ENCODE measurements around the gene ADGRG2. TPM values are rescaled to one million over a fixed set of nuclear protein-coding genes. Genes with fewer than 3 reads are reported as not detected.

Gene ADGRG2, protein sequence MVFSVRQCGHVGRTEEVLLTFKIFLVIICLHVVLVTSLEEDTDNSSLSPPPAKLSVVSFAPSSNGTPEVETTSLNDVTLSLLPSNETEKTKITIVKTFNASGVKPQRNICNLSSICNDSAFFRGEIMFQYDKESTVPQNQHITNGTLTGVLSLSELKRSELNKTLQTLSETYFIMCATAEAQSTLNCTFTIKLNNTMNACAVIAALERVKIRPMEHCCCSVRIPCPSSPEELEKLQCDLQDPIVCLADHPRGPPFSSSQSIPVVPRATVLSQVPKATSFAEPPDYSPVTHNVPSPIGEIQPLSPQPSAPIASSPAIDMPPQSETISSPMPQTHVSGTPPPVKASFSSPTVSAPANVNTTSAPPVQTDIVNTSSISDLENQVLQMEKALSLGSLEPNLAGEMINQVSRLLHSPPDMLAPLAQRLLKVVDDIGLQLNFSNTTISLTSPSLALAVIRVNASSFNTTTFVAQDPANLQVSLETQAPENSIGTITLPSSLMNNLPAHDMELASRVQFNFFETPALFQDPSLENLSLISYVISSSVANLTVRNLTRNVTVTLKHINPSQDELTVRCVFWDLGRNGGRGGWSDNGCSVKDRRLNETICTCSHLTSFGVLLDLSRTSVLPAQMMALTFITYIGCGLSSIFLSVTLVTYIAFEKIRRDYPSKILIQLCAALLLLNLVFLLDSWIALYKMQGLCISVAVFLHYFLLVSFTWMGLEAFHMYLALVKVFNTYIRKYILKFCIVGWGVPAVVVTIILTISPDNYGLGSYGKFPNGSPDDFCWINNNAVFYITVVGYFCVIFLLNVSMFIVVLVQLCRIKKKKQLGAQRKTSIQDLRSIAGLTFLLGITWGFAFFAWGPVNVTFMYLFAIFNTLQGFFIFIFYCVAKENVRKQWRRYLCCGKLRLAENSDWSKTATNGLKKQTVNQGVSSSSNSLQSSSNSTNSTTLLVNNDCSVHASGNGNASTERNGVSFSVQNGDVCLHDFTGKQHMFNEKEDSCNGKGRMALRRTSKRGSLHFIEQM
- total RNA-seq: 0.03 and 0.07 TPM in 2 replicates

DNA sequence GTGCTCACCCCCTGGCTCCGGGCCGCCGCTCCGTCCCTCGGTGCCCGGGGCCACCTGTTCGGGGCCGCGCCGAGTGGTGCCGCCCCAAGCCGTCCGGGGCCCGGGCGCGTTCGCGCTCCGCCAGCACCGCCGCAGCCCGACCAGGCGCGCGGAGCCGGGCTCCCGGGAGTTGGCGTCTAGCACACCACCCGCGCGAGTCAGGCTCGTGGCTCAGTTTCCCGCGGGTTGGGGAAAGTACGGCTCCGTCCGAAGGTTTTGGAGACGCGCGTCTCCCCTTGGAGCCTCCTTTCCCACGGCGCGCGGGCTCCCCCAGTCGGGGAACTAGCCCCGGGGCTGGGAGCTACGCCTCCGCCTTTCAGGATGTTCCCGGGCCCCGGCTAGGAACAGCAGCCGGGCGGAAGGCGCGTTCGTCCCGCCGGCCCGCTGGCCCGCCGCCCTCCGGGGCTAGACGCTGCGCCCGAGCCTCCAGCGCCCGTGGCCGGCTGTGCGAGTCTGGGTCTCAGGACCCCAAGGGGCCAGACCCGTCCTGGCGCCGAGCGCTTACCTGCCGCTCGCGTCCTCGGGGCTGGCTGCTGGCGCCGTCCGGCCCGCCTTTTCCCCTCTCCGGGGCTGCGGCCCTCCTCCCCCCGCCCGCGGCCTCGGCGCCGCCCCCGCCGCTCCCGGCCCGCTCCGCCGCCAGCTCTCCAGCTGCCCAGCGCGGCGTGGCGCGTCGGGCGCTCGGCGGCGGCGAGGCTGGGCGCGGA, at the start of gene ADGRG2:
TSS of gene ADGRG2 (minus strand) at position 571 of the 743 bp plus-strand sequence. CDS start 53,634 bp downstream, outside the sequence.

DNA sequence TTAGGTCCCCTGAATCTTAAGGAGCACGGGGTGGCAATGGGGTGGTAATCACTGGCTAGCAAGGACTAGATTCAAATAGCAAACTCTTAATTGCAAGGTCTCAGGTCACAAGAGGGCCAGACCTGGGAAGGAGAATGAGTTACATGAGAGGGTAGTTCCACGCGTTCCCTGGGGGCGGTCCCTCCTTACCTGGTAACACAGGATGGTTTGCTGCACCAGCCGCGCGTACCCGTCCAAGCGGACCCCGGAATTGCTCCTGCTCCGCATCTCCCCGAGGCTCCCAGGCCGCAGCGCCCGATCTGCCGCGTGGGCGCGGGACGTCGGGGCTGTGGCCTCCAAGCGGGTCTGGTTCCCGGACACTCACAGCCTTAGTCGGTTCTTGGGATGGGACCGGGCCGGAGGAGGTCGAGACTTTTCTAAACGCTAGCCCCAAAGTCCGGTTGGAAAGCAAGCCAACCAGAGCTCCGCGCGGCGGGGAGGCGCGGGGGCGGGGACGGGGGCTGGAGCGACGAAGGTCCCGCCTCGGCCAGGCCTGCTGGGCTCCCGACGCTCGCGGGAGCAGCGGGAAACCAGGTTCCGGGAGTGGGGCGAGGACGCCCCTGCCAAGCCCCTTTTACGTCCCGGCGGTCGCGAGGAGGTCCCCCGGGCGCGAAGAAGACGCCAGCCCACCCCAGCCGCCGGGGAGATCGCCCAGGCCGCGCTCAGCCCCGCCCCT, 138.4 kb downstream of the ADGRG2 start, which contains the start of gene PHKA2:
TSS of gene PHKA2 (minus strand) at position 449 of the 715 bp plus-strand sequence. CDS start at position 267, 182 bp downstream.

Other genes with a start within 250 kb of the ADGRG2 start
- gene PHKA2, start 138.4 kb downstream of the ADGRG2 start, total RNA-seq: 11.0 and 16.0 TPM in 2 replicates
- 104 and 146 TPM in 2 replicates for gene PDHA1, start 221.5 kb upstream of the ADGRG2 start, total RNA-seq